Measurements from ENCODE around the gene C12orf60. TPM values are rescaled to one million over a fixed set of nuclear protein-coding genes. Genes with fewer than 3 reads are reported as not detected.

Gene C12orf60
- total and polyA plus RNA-seq, 2 of the 8 experiments (the other 6 are each of a cell fraction or from before 2014, with no cell fraction given): 1.2 to 1.5 TPM

DNA sequence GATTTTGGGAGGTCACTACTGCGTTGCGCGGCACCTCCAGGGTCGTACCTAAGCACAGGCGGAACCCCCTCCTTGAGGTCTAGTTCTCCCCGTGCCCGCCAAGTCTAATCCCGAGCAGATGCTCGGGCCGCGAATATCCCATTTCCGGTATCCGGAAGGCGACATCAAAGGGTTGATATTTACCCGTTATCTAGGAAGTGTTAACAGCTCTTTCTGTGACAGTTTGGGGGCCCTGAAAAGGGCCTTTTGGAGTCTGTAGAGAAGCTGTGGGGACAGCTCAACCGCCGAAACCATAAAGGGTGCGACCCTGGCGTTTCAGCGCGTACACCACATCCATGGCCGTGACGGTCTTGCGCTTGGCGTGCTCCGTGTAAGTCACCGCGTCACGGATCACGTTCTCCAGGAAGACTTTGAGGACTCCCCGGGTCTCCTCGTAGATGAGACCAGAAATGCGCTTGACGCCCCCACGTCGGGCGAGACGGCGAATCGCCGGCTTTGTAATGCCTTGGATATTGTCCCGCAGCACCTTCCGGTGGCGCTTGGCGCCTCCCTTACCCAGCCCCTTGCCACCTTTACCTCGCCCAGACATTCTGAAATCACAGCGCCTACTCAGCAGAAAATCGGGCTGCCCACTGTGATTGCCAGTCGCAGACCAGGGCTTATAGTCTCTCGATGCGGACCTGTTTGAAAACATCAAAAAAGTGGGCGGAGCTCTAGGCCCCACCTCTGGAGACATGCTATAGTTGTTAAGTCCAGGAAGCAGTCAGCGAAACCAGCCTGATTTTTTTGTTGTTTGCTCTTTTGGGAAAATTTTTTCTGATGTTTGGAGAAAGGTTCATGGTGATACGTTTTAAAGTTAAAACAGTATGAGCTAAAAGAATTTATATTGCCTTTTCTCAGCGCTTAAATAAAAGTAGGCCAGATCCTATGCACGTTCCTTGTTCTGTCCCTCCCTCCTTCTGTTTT lies 32.7 kb upstream of the C12orf60 start:
- Histone ChIP-seq H3K23me2 (ENCODE audit: low read depth, low read length) (peaks cover 4% of the 10 kb centered on the region), H3K4ac (replicated peaks; ENCODE audit: insufficient read length, low read depth, low read length) (peak overlapping the region; percentile 28), H2AFZ (ENCODE audit: low read length) (no peak overlapping the region), H4K20me1 (replicated peaks in 1 of 2; ENCODE audit: control insufficient read depth in 1 of 2, insufficient read depth in 2 of 2, low read length in 2 of 2) (peaks cover 0 to 8% of the 10 kb centered on the region in 2 experiments), H3K9me3 (ENCODE audit: insufficient read depth in 2 of 2, low read depth in 1 of 2, low read length in 1 of 2) (no peaks in the 10 kb centered on the region), H3K4me2 (ENCODE audit: insufficient read depth in 1 of 2, low read depth in 2 of 2, low read length in 2 of 2) (peak overlapping the region; percentile 77 to 80), H2BK20ac (ENCODE audit: low read length) (no peak overlapping the region), H2BK5ac (ENCODE audit: low read depth, low read length) (peak overlapping the region; percentile 83), H3K27me3 (replicated peaks in 1 of 4; ENCODE audit: control insufficient read depth in 3 of 4, extremely low read depth in 1 of 4, insufficient read depth in 3 of 4, low read length in 3 of 4) (no peaks in the 10 kb centered on the region), H3K27ac (ENCODE audit: low read depth, low read length) (peak overlapping the region; percentile 93), H4K91ac (replicated peaks; ENCODE audit: insufficient read length, low read length) (peak overlapping the region; percentile 80), H3K79me1 (ENCODE audit: low read depth, low read length) (no peaks in the 10 kb centered on the region), H3K4me1 (replicated peaks in 1 of 4; ENCODE audit: control insufficient read depth in 3 of 4, insufficient read depth in 4 of 4, low read length in 3 of 4) (no peaks in the 10 kb centered on the region; a peak in 2 of 7 replicates), H3K18ac (ENCODE audit: extremely low read depth, low read length) (peak overlapping the region; percentile 94), H4K8ac (ENCODE audit: extremely low read depth, insufficient read depth, low read length) (no peak overlapping the region), H2BK15ac (ENCODE audit: low read length) (no peak overlapping the region), H2AK5ac (ENCODE audit: low read depth, low read length) (peak overlapping the region; percentile 43; the same call in 1 of the 2 replicates), H4K5ac (ENCODE audit: insufficient read length, low read depth, low read length) (peak overlapping the region; percentile 47), H3K9ac (replicated peaks in 1 of 4; ENCODE audit: extremely low read depth in 1 of 4, low read depth in 3 of 4, low read length in 3 of 4) (peak overlapping the region; percentile 80 to 95 (median 93)), H3K14ac (ENCODE audit: insufficient read length) (peak overlapping the region; percentile 44), H3K36me3 (ENCODE audit: control insufficient read depth in 2 of 4, insufficient read depth in 4 of 4, low read length in 3 of 4) (no peaks in the 10 kb centered on the region), H2BK12ac (ENCODE audit: low read depth, low read length) (no peak overlapping the region; the same call in 1 of the 2 replicates), H3K79me2 (ENCODE audit: control insufficient read depth in 1 of 2, insufficient read depth in 2 of 2, low read length in 2 of 2) (peaks cover 0 to 37% of the 10 kb centered on the region in 2 experiments; a peak in 2 of 4 replicates), H2BK120ac (replicated peaks; ENCODE audit: low read depth, low read length) (no peak overlapping the region), H3K56ac (replicated peaks; ENCODE audit: insufficient read length, low read depth, low read length) (peak overlapping the region; percentile 50), H3K4me3 (ENCODE audit: extremely low read depth in 1 of 4, insufficient read depth in 2 of 4, low read depth in 3 of 4, low read length in 4 of 4) (peak overlapping the region; percentile 84 to 99 (median 92)), H3K23ac (ENCODE audit: insufficient read length) (no peak overlapping the region)
- 2% methylated on average over 56 of the region's 56 CpGs; no CpG with 5 or more reads in 1 of the 2 experiments for WGBS, 2 experiments (ENCODE audit: extremely low coverage in 1 of 2, insufficient coverage in 1 of 2, insufficient read length in 1 of 2, insufficient replicate concordance in 2 of 2, low coverage in 1 of 2, low lambda C conversion rate in 2 of 2, missing lambda C conversion rate in 1 of 2)
- FAIRE-seq (peak; percentile 48), DNase-seq (ENCODE audit: low read depth in 1 of 2, low spot score in 2 of 2) (peak; percentile 80 to 96)
- POLR2A ChIA-PET (ENCODE audit: partially characterized antibody): interaction anchor here (0.7 to 7.3 kb wide), 49 partner anchors 9 to 1105 kb away, joined by 3 to 136 read pairs (median 5); partner anchors contain the start of genes C12orf60, GUCY2C, PLBD1 and SMCO3
- CTCF ChIA-PET (ENCODE audit: partially characterized antibody): interaction anchor here (0.8 to 2.6 kb wide), 17 partner anchors 9 to 178 kb away, joined by 3 to 12 read pairs (median 4); partner anchors contain the start of genes C12orf60 and WBP11
- TF ChIP-seq BRCA1 (IDR thresholded peaks at IDR 0.05; ENCODE audit: low read depth, low read length) (no peak), TAF7 (optimal IDR thresholded peaks at IDR 0.05; ENCODE audit: borderline replicate concordance, low read depth, low read length) (peak; percentile 99), POLR2AphosphoS5 (IDR thresholded peaks at IDR 0.05; ENCODE audit: low read depth, low read length) (peak; percentile 99), NANOG (IDR thresholded peaks at IDR 0.05; ENCODE audit: insufficient read depth, low read depth, low read length, poor library complexity, severe bottlenecking) (no peak), EGR1 (IDR thresholded peaks at IDR 0.05; ENCODE audit: borderline replicate concordance, low read depth, low read length) (peak; percentile 1; the same call in 1 of the 2 replicates), EP300 (IDR thresholded peaks at IDR 0.05; ENCODE audit: borderline replicate concordance in 1 of 2, low read depth in 2 of 2, low read length in 2 of 2) (peak in 1 of 2 experiments; percentile 95; a peak in 2 of 3 replicates), NRF1 (IDR thresholded peaks at IDR 0.05; ENCODE audit: low read depth, low read length) (no peak), CHD2 (IDR thresholded peaks at IDR 0.05; ENCODE audit: low read length) (peak; percentile 72), CHD1 (IDR thresholded peaks at IDR 0.05; ENCODE audit: low read depth, low read length) (no peak; the same call in 1 of the 2 replicates)

Measured in H1 (cell line).